Measurements from ENCODE around the gene CLEC2D. TPM values are rescaled to one million over a fixed set of nuclear protein-coding genes. Genes with fewer than 3 reads are reported as not detected.

CLEC2D gene
- total RNA-seq, 1 experiment from 2014 or later, result 1.9 TPM

DNA sequence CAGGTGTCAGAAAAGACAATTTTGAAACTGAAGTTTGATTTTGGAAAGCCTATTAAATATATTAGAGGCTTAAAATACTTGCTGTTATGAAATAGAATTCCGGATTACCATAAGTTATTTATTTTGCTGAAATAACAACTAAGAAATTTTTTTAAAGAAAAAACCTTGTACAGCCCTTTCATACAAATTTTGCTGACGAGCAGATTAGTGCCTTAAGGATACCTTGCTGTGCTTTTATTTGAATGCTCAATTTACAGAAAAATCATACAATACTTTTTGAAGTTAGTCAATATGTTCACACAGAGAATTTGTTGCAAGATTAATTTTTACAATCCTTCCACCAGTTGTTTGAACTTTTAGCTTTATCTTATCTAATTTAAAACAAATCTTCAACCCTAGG, 29.5 kb upstream of the CLEC2D start (continued):
- TF ChIP-seq, protein P1, sequence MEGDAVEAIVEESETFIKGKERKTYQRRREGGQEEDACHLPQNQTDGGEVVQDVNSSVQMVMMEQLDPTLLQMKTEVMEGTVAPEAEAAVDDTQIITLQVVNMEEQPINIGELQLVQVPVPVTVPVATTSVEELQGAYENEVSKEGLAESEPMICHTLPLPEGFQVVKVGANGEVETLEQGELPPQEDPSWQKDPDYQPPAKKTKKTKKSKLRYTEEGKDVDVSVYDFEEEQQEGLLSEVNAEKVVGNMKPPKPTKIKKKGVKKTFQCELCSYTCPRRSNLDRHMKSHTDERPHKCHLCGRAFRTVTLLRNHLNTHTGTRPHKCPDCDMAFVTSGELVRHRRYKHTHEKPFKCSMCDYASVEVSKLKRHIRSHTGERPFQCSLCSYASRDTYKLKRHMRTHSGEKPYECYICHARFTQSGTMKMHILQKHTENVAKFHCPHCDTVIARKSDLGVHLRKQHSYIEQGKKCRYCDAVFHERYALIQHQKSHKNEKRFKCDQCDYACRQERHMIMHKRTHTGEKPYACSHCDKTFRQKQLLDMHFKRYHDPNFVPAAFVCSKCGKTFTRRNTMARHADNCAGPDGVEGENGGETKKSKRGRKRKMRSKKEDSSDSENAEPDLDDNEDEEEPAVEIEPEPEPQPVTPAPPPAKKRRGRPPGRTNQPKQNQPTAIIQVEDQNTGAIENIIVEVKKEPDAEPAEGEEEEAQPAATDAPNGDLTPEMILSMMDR (IDR thresholded peaks at IDR 0.05 in 2 of 3, conservative IDR thresholded peaks at IDR 0.05 in 1 of 3; ENCODE audit: borderline replicate concordance in 1 of 3, insufficient read depth in 1 of 3, low read depth in 2 of 3, low read length in 2 of 3), result no peak

DNA sequence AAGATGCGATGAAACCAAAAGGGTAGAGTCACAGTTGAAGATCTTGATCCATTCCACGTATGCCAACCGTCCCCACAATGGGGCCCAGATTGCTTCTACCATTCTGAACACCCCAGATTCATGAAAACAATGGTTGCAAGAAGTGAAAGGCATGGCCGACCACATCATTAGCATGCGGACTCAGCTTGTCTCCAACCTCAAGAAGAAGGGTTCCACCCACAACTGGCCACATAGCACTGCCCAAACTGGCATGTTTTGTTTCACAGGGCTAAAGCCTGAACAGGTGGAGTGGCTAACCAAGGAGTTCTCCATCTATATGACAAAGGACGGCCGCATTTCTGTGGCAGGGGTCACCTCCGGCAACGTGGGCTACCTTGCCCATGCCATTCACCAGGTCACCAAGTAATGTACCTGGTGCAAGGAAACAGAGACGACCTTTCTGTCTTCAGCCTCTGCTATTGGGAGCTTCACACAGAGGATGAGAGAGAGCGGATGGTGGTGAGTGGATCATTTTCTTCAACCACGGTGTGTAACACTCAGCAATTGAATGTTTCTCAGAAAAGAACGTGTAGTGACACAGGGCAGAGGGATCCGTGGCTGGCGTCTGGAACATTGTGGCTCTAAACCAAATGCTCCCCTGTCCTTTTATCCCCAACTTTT, 26.8 kb upstream of the CLEC2D start:
- H3K9ac ChIP-seq (ENCODE audit: low read length), result no peak overlapping the region
- no peak overlapping the region for H2AFZ ChIP-seq (ENCODE audit: low read depth, low read length, poor library complexity, severe bottlenecking)
- POLR2A ChIA-PET, result no interaction called here
- H3K4me2 ChIP-seq (ENCODE audit: low read length), result no peak overlapping the region
- H4K20me1 ChIP-seq (ENCODE audit: insufficient read depth), result no peaks in the 10 kb centered on the region
- no peak overlapping the region for H3K4me3 ChIP-seq (replicated peaks in 1 of 2; ENCODE audit: low read depth in 1 of 2, low read length in 2 of 2)
- H3K9me3 ChIP-seq (ENCODE audit: control insufficient read depth in 1 of 2, insufficient read depth in 1 of 2, low read depth in 1 of 2, low read length in 2 of 2), result no peaks in the 10 kb centered on the region
- no peaks in the 10 kb centered on the region for H3K27me3 ChIP-seq (ENCODE audit: insufficient read depth, low read length)
- H3K9me2 ChIP-seq (ENCODE audit: insufficient read depth), result no peaks in the 10 kb centered on the region
- no peak overlapping the region for H3K27ac ChIP-seq (ENCODE audit: low read depth, low read length)
- no peak for TF ChIP-seq EGR1 (IDR thresholded peaks at IDR 0.05; ENCODE audit: low read depth)
- TF ChIP-seq, protein P2, sequence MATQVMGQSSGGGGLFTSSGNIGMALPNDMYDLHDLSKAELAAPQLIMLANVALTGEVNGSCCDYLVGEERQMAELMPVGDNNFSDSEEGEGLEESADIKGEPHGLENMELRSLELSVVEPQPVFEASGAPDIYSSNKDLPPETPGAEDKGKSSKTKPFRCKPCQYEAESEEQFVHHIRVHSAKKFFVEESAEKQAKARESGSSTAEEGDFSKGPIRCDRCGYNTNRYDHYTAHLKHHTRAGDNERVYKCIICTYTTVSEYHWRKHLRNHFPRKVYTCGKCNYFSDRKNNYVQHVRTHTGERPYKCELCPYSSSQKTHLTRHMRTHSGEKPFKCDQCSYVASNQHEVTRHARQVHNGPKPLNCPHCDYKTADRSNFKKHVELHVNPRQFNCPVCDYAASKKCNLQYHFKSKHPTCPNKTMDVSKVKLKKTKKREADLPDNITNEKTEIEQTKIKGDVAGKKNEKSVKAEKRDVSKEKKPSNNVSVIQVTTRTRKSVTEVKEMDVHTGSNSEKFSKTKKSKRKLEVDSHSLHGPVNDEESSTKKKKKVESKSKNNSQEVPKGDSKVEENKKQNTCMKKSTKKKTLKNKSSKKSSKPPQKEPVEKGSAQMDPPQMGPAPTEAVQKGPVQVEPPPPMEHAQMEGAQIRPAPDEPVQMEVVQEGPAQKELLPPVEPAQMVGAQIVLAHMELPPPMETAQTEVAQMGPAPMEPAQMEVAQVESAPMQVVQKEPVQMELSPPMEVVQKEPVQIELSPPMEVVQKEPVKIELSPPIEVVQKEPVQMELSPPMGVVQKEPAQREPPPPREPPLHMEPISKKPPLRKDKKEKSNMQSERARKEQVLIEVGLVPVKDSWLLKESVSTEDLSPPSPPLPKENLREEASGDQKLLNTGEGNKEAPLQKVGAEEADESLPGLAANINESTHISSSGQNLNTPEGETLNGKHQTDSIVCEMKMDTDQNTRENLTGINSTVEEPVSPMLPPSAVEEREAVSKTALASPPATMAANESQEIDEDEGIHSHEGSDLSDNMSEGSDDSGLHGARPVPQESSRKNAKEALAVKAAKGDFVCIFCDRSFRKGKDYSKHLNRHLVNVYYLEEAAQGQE (IDR thresholded peaks at IDR 0.05; ENCODE audit: low read depth), result no peak
- TF ChIP-seq SRF (IDR thresholded peaks at IDR 0.05; ENCODE audit: low read depth), result no peak
- no peak for TF ChIP-seq RAD21 (IDR thresholded peaks at IDR 0.05; ENCODE audit: low read depth)
- TF ChIP-seq, protein P3, sequence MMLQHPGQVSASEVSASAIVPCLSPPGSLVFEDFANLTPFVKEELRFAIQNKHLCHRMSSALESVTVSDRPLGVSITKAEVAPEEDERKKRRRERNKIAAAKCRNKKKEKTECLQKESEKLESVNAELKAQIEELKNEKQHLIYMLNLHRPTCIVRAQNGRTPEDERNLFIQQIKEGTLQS (IDR thresholded peaks at IDR 0.05), result no peak
- no peak for TF ChIP-seq JUND (IDR thresholded peaks at IDR 0.05)
- TF ChIP-seq FOSL1 (IDR thresholded peaks at IDR 0.05; ENCODE audit: low read depth), result no peak
- no peak for TF ChIP-seq EZH2phosphoT487 (IDR thresholded peaks at IDR 0.05; ENCODE audit: borderline replicate concordance)
- no peak for TF ChIP-seq SIN3A (IDR thresholded peaks at IDR 0.05; ENCODE audit: low read depth)
- H3K79me2 ChIP-seq (ENCODE audit: insufficient read depth, low read length), result no peaks in the 10 kb centered on the region
- no TSS peak for BruUV-seq (replicated peaks)
- ATAC-seq (no peak), DNase-seq (ENCODE audit: low read depth, low spot score) (no peak)
- intact Hi-C loops (cut with micrococcal nuclease), result no loop called here
- H3K4me1 ChIP-seq (ENCODE audit: control insufficient read depth in 1 of 2, insufficient read depth in 2 of 2, low read length in 2 of 2), result peaks cover 0 to 3% of the 10 kb centered on the region in 2 experiments; a peak in 1 of 4 replicates
- CTCF ChIA-PET, result no interaction called here
- H3K36me3 ChIP-seq (ENCODE audit: control insufficient read depth in 1 of 2, insufficient read depth in 2 of 2, low read length in 2 of 2), result no peaks in the 10 kb centered on the region
- RAD21 ChIA-PET (ENCODE audit: low non-redundant PET in 1 of 2, low total read pairs in 2 of 2, uncharacterized antibody in 2 of 2, unreplicated experiment in 2 of 2), result no interaction called here
